HG02885 (cell line): ENCODE measurements around the gene LPCAT1.
A peak's percentile ranks its signal among the peaks of the same experiment; 100 is the strongest.

Source experiments
- ATAC-seq: cut with Tn5 transposase; IDR thresholded peaks from one replicate; pipeline ENCODE4 v1.9.1; 2021; ENCODE audit warnings: mild to moderate bottlenecking; ENCODE audit not compliant: unreplicated experiment, poor library complexity

Gene LPCAT1

GRCh38 chr5:1501372-1502045 lies 22.3 kb downstream of the LPCAT1 start:
- no peak for ATAC-seq

- ATAC-seq: no peak
Measured at GRCh38 chr5:1500411-1501091, 23.2 kb downstream of the LPCAT1 start.

GRCh38 chr5:1499851-1500250 lies 23.9 kb downstream of the LPCAT1 start:
- ATAC-seq: no peak

GRCh38 chr5:1498623-1499416 lies 24.9 kb downstream of the LPCAT1 start:
- peak; percentile 32 for ATAC-seq

- peak; percentile 27 for ATAC-seq
Measured at GRCh38 chr5:1497795-1498622, 25.8 kb downstream of the LPCAT1 start.

GRCh38 chr5:1497242-1497777 lies 26.4 kb downstream of the LPCAT1 start:
- peak; percentile 20 for ATAC-seq

GRCh38 chr5:1495525-1495897 lies 28.2 kb downstream of the LPCAT1 start:
- ATAC-seq: no peak

- peak; percentile 43 for ATAC-seq
Measured at GRCh38 chr5:1494780-1495524, 28.8 kb downstream of the LPCAT1 start.

GRCh38 chr5:1493941-1494340 lies 29.8 kb downstream of the LPCAT1 start:
- no peak for ATAC-seq

- ATAC-seq: no peak
Measured at GRCh38 chr5:1493413-1493812, 30.3 kb downstream of the LPCAT1 start.

- ATAC-seq: no peak
Measured at GRCh38 chr5:1492757-1493156, 31.0 kb downstream of the LPCAT1 start.

- no peak for ATAC-seq
Measured at GRCh38 chr5:1490376-1490775, 33.4 kb downstream of the LPCAT1 start.

GRCh38 chr5:1489754-1490153 lies 34.0 kb downstream of the LPCAT1 start:
- ATAC-seq: no peak

GRCh38 chr5:1488882-1489680 lies 34.7 kb downstream of the LPCAT1 start:
- ATAC-seq: peak; percentile 56

- no peak for ATAC-seq
Measured at GRCh38 chr5:1487079-1487764, 36.5 kb downstream of the LPCAT1 start.

- no peak for ATAC-seq
Measured at GRCh38 chr5:1486271-1486670, 37.5 kb downstream of the LPCAT1 start.

- no peak for ATAC-seq
Measured at GRCh38 chr5:1485579-1486118, 38.1 kb downstream of the LPCAT1 start.
